COLO668 (cell line): ENCODE data around the gene FPR2.
"Not testable (repeated sequence)": the region's sequence is repeated elsewhere in the genome, so short reads cannot be mapped to it uniquely, and the experiment has no call there.

Source experiments
- DNase-seq: peaks from one replicate; lab custom pipeline; 2025; ENCODE audit not compliant: unreplicated experiment; lab: John Stamatoyannopoulos, UW

Gene FPR2

DNA sequence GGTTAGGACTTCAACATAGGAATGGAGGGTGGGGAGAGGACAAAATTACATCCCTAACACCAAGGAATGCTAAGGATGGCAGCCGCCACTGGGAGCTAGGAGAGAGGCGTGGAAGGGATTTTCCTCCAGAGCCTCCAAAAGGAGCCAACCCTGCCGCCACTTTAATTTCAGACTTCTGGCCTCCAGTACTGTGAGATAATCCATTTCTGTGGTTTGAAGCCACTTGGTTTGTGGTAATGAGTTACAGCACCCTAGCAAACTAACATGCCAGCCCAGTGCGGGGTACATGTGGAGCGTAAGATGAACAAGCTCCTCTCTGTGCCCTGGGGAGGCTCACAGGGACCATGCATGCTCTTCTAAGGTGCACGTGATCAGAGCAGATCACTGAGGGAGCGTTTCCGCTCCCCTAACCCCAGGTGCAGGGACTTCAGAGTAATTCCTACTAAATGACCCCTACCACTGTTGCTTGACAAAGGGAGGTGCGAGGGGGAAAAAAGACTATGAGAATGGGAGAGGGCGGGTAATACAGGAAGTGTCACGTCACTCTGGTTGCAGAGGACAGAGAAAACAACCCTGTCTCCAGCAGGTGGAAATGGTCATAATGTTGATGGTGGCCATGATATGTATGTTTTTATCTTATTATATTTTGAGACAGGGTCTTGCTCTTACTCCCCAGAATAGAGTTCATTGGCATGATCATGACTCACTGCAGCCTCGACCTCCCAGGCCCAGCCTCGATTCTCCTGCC, 21.3 kb upstream of the FPR2 start:
- DNase-seq, result no peak

- DNase-seq, result no peak
Measured at GRCh38 chr19:51740356-51740755, 20.6 kb upstream of the FPR2 start.

- no peak for DNase-seq
Measured at GRCh38 chr19:51742789-51743188, 18.2 kb upstream of the FPR2 start.

DNA sequence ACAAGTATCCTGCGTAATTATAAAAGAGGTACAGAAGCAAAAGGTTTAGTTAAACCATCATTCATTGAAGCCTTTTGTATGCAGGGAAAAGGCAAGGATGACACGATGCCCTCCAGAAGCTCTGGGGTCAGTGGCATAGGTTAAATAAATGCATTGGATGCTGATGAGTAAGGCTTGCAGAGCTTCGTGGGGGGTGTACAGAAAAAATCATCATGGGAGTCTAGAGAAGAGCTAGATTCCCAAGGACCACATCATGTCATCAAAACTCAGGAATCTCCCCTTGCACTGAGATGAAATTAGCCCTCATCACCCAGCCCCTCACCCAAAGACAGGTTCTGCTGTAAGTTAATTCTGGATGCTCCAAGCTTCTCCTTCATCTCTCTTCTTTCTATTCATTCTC, 17.6 kb upstream of the FPR2 start:
- DNase-seq, result no peak

GRCh38 chr19:51746731-51747130, 14.2 kb upstream of the FPR2 start:
- no peak for DNase-seq

- DNase-seq, result no peak
Measured at GRCh38 chr19:51749979-51750378, 11.0 kb upstream of the FPR2 start.

GRCh38 chr19:51750400-51751094, 10.4 kb upstream of the FPR2 start:
- DNase-seq, result no peak

GRCh38 chr19:51751655-51752054, 9.3 kb upstream of the FPR2 start, which contains the start of gene FPR1:
Gene FPR1 (minus strand): TSS chr19:51751878. CDS start chr19:51746994, 4,884 bp downstream.
- DNase-seq, result no peak

DNA sequence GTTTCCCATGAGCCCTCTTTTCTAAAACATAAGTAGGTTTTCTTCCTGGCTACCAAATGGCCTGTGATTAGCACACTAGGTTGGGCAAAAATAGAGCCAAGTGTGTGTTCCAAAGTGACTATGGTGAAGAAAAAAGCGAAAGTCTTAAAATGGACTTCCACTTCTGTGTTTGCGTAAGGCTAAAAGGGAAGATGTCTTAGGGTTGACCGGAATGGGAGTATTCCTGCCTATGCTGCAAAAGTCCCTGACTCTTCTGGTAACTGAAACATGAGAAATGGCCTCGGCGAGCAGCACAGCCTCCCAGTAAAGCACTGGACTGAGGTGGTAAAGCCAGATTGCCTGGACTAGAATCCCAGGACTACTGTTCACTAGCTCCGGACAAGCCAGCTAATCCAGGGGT, 6.9 kb upstream of the FPR2 start:
- DNase-seq, result no peak

GRCh38 chr19:51754770-51755169, 6.2 kb upstream of the FPR2 start:
- no peak for DNase-seq

GRCh38 chr19:51755571-51755970, 5.4 kb upstream of the FPR2 start:
- no peak for DNase-seq

DNA sequence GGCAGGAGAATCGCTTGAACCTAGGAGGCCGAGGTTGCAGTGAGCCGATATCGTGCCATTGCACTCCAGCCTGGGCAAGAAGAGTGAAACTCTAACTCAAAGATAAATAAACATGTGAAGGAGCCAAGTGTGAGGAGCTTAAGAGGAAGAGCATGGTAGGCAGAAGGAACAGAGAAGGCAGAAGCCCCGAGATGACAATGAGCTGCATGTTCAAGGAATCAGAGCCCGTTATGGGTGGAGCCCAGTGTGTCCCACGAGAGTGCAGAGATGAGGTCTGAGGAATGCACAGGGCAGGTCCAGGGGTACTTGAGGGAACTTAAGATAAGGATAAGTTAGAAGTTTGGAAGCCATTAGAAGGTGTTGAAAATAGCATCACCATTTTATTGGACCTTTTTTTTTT, 716 bp downstream of the FPR2 start:
- DNase-seq, result no peak

DNA sequence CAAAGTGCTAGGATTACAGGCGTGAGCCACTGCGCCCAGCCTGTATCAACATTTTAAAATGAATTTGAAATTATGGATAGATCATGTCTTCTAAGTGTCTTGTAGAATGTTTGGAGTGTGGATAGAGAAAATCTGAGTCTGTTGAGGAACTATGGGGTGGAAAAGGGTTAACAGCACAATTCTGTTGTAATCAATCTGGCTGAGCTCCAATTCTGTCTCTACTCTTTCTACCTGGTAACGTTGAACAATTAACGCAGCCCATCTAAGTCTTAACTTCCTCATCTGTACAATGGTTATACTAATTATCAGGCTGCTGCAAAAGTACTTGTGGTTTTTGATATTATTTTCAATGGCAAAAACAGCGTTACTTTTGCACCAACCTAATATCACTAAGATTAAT, 4.1 kb downstream of the FPR2 start:
- no peak for DNase-seq

- DNase-seq, result no peak
Measured at GRCh38 chr19:51766461-51766860, 5.5 kb downstream of the FPR2 start.

DNA sequence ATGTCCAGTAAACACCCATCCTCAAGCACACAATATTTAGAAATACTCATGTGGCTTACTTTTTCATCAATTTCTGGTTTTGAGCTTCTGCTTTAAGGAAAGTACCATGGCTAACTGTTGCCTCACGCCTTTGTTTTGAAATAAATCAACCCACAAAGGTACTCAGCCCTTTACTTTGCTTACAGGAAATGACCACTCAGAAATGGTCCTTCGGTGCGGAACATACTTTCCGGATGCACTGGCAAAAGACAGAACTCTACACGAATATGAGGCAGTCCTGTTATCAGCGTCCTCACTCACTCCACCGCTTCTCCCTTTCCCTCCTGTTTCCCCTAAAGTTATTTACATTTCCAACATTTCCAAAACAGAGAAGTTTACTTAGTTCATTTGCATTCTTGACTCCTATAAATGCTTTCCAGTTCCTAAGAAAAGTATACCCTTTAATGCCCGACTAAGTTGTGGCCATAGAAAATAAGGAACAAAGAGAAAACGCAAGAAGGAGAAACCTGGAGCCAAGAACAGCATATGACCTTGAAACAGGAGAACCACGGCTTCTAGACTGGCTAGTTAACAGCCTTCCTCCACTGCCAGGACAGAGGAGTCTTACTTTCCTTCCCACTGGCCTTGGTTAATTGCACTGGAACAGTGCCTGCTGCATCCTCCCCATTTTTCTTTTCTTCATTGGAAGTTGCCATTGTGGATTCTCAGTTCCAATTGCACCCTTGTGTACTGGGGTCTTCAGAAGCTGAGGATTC, 10.6 kb downstream of the FPR2 start:
- no peak for DNase-seq

- no peak for DNase-seq
Measured at GRCh38 chr19:51772977-51773376, 12.0 kb downstream of the FPR2 start.

DNA sequence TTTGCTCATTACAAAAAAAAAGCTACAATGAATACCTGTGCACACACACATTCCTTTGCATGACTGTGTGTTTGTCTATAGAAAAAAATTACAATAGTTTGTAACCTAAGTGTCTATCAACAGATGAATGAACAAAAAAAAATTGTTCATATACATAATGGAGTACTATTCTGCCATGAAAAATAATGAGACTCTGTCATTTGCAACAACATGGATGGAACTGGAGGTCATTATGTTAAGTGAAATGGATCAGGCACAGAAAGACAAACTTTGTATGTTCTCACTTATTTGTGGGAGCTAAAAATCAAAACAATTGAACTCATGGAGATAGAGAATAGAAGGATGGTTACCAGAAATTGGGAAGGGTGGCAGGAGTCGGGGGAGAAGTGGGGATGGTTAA, 15.6 kb downstream of the FPR2 start:
- not testable (repeated sequence) for DNase-seq

DNA sequence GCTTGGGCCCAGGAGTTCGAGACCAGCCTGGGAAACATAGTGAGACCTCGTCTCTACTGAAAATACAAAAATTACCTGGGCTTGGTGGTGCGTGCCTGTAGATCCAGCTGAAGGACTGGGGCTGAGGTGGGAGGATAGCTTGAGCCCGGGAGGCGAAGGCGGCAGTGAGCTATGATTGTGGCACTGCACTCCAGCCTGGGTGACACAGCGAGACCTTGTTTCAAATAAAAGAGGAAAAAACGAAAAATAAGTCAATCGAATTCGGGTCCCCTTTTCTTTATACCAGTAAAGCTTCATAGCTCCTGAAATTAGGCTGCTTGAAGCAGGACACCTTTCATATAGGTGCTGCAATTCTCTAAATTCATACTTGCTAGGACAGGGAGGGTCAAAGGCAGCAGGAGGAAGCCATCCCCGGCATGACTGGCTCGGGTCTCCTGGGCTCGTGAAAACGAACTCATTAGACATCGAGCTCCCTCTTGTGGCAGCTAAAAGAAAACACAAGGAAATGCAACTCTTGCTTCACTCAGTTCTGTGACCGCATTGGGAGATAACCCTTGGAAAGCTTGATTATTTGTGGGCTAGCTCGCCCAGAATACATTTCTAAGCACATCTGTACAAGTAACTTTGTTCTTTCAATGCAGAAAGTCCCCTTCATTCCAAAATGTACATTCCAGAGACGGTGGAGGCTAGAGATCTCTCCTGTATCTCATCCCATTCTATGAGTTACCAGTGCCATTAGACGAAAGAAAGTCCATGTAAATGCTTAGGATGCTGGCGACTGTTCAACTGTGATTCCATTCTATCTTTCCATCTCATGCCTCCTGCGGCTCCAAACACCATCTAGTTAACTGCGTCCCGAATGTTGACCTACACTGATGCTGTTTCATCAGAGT, 16.8 kb downstream of the FPR2 start:
- DNase-seq, result peak; percentile 17

DNA sequence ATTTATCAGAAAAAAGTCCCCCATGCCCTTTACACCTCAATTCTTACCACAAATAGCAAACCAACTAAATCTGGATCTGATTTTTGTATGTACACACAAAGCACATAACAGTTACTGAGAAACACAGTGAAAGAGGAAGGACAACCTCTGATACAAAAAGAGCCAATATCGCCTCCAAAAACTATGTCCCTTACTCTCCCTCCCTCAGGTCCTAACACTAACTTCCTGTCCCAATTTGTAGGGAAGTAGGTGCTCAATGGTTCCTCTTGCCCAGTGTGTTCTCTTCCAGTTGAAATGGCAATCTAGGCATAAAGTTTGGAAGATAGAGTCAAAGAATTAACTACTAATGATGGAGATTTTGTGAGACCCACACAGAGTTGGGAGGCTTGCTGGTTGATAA, 18.2 kb downstream of the FPR2 start:
- no peak for DNase-seq

DNA sequence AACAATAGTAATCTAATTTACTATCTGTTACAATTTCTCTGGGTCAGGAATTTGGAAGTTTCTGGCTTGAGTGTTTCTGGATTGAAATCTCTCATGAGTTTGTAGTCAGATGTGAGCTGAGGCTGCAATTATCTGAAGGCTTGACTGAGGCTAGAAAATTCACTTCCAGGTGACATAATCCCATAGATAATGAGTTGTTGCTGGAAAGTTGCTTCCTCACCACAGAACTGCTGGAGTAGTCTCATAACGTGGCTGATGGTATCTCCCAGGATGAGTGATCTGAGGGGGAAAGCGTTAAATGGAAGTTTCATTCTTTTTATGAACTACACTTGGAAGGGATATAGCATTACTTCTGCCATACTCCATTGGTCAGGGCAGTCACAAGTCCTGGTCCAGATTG, 18.7 kb downstream of the FPR2 start:
- DNase-seq, result no peak

GRCh38 chr19:51780270-51780669, 19.3 kb downstream of the FPR2 start:
- DNase-seq, result no peak
